ENCODE measurements around the gene TTLL12.

TTLL12 gene

GRCh38 chr22:43213051-43213450 lies 26.1 kb upstream of the TTLL12 start:
- no peak for DNase-seq

GRCh38 chr22:43212434-43212952 lies 25.6 kb upstream of the TTLL12 start:
- no peak for DNase-seq

- no peak for DNase-seq
Measured at GRCh38 chr22:43211941-43212433, 25.1 kb upstream of the TTLL12 start.

GRCh38 chr22:43210631-43211515 lies 23.9 kb upstream of the TTLL12 start:
- DNase-seq, result no peak

GRCh38 chr22:43209971-43210370 lies 23.0 kb upstream of the TTLL12 start:
- no peak for DNase-seq

GRCh38 chr22:43209523-43209890 lies 22.6 kb upstream of the TTLL12 start:
- no peak for DNase-seq

- no peak for DNase-seq
Measured at GRCh38 chr22:43208703-43209522, 22.0 kb upstream of the TTLL12 start.

- DNase-seq, result no peak
Measured at GRCh38 chr22:43207849-43208702, 21.1 kb upstream of the TTLL12 start.

- DNase-seq, result no peak
Measured at GRCh38 chr22:43207386-43207785, 20.5 kb upstream of the TTLL12 start.

GRCh38 chr22:43206509-43207161 lies 19.7 kb upstream of the TTLL12 start:
- DNase-seq, result no peak

GRCh38 chr22:43205748-43206508 lies 19.0 kb upstream of the TTLL12 start:
- no peak for DNase-seq

GRCh38 chr22:43205261-43205691 lies 18.3 kb upstream of the TTLL12 start:
- DNase-seq, result no peak

GRCh38 chr22:43203471-43203981 lies 16.6 kb upstream of the TTLL12 start:
- no peak for DNase-seq

GRCh38 chr22:43202756-43203410 lies 15.9 kb upstream of the TTLL12 start:
- DNase-seq, result no peak

GRCh38 chr22:43202326-43202725 lies 15.4 kb upstream of the TTLL12 start:
- DNase-seq, result no peak

GRCh38 chr22:43201486-43202219 lies 14.7 kb upstream of the TTLL12 start:
- DNase-seq, result no peak

- no peak for DNase-seq
Measured at GRCh38 chr22:43200555-43200954, 13.6 kb upstream of the TTLL12 start.

GRCh38 chr22:43200031-43200430 lies 13.1 kb upstream of the TTLL12 start:
- no peak for DNase-seq

- DNase-seq, result no peak
Measured at GRCh38 chr22:43199541-43199940, 12.6 kb upstream of the TTLL12 start.

GRCh38 chr22:43198936-43199335 lies 12.0 kb upstream of the TTLL12 start:
- DNase-seq, result no peak
